Central memory CD8-positive, alpha-beta T cell (primary cell): ENCODE results near the gene HSP90AB1.

Source experiments
- ATAC-seq: fragments of 150-1000 bp; cut with Tn5 transposase; replicated peaks from 2 replicates; pipeline ENCODE4 v1.10.0; 2022; ENCODE audit warnings: mild to moderate bottlenecking, moderate FRiP score, moderate number of reproducible peaks; ENCODE audit not compliant: poor library complexity, severe bottlenecking; ENCODE audit errors: extremely low read depth
- DNase-seq, 2 donors: peaks; one replicate each; pipeline ENCODE4 v3.0.0; 2021; ENCODE audit warnings: low spot score in 2 of 2
- H3K27ac Mint-ChIP-seq: one replicate; pipeline ENCODE4 v1.8.0; 2022; ENCODE audit warnings: low read depth, mild to moderate bottlenecking, moderate library complexity, mixed read lengths
- H3K27me3 Mint-ChIP-seq: one replicate; pipeline ENCODE4 v1.8.0; 2022; ENCODE audit warnings: mixed read lengths
- H3K36me3 Mint-ChIP-seq: one replicate; pipeline ENCODE4 v1.8.0; 2022; ENCODE audit warnings: mild to moderate bottlenecking, moderate library complexity, mixed read lengths; ENCODE audit not compliant: insufficient read depth
- H3K4me1 Mint-ChIP-seq: one replicate; pipeline ENCODE4 v1.8.0; 2022; ENCODE audit warnings: mixed read lengths
- H3K4me3 Mint-ChIP-seq: one replicate; pipeline ENCODE4 v1.8.0; 2022; ENCODE audit warnings: mild to moderate bottlenecking, moderate library complexity, mixed read lengths
- H3K9me3 Mint-ChIP-seq: one replicate; pipeline ENCODE4 v1.8.0; 2022; ENCODE audit warnings: mixed read lengths

The HSP90AB1 gene

DNA sequence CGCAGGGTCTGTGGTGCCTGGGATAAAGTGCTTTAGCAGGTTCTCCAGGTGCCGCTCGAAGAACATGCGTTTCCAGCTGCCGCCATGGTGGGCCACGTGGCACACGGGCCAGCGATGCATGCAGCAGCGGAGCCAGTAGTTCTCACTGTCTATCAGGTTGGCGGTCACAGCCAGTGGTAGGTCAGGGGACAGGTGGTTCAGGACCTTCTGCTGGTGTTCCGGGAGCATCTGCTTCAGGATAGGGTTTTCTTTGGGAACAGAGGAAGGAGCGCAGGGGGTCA is 39.3 kb downstream of the HSP90AB1 start:
- no peaks in the 10 kb centered on the region for H3K36me3 Mint-ChIP-seq
- DNase-seq (no peak), ATAC-seq (no peak)
- H3K27ac Mint-ChIP-seq, result no peak overlapping the region
- no peaks in the 10 kb centered on the region for H3K4me1 Mint-ChIP-seq
- H3K9me3 Mint-ChIP-seq, result no peaks in the 10 kb centered on the region
- H3K27me3 Mint-ChIP-seq, result peaks cover 75% of the 10 kb centered on the region
- H3K4me3 Mint-ChIP-seq, result no peak overlapping the region

DNA sequence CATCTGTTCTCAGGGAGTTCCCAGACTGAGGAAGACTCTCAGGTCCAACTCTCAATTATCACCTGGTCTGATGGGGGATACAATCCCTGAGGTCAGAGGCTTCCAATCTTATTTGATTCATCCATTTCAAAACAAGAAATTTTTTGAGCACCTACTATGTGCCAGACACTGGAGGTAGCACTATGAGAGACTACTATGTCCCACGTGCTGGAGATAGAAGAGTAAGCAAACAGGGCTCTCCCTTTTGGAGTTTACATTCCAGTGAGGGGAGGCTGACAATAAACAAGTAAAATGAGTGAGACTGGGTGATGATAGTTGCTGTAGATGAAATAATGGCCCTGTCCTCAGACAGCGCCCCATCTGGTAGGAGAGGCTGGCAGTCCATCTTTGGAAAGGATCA is 39.8 kb downstream of the HSP90AB1 start:
- no peaks in the 10 kb centered on the region for H3K36me3 Mint-ChIP-seq
- H3K9me3 Mint-ChIP-seq, result no peaks in the 10 kb centered on the region
- DNase-seq, result no peak
- ATAC-seq, result no peak
- H3K4me3 Mint-ChIP-seq, result no peak overlapping the region
- H3K27me3 Mint-ChIP-seq, result peaks cover 80% of the 10 kb centered on the region
- no peak overlapping the region for H3K27ac Mint-ChIP-seq
- no peaks in the 10 kb centered on the region for H3K4me1 Mint-ChIP-seq

GRCh38 chr6:44289726-44290260 is 42.9 kb downstream of the HSP90AB1 start:
- H3K36me3 Mint-ChIP-seq, result peaks cover 2% of the 10 kb centered on the region
- no peak overlapping the region for H3K27ac Mint-ChIP-seq
- H3K4me3 Mint-ChIP-seq, result no peak overlapping the region
- ATAC-seq, result no peak
- peaks cover 91% of the 10 kb centered on the region for H3K27me3 Mint-ChIP-seq
- no peaks in the 10 kb centered on the region for H3K9me3 Mint-ChIP-seq
- DNase-seq, result no peak
- no peaks in the 10 kb centered on the region for H3K4me1 Mint-ChIP-seq

GRCh38 chr6:44291841-44292240 is 44.9 kb downstream of the HSP90AB1 start:
- peaks cover 6% of the 10 kb centered on the region for H3K4me1 Mint-ChIP-seq
- no peaks in the 10 kb centered on the region for H3K9me3 Mint-ChIP-seq
- no peak for DNase-seq
- H3K27ac Mint-ChIP-seq, result no peak overlapping the region
- H3K4me3 Mint-ChIP-seq, result no peak overlapping the region
- H3K27me3 Mint-ChIP-seq, result peaks cover 91% of the 10 kb centered on the region
- peak; percentile 32 for ATAC-seq
- peaks cover 4% of the 10 kb centered on the region for H3K36me3 Mint-ChIP-seq

DNA sequence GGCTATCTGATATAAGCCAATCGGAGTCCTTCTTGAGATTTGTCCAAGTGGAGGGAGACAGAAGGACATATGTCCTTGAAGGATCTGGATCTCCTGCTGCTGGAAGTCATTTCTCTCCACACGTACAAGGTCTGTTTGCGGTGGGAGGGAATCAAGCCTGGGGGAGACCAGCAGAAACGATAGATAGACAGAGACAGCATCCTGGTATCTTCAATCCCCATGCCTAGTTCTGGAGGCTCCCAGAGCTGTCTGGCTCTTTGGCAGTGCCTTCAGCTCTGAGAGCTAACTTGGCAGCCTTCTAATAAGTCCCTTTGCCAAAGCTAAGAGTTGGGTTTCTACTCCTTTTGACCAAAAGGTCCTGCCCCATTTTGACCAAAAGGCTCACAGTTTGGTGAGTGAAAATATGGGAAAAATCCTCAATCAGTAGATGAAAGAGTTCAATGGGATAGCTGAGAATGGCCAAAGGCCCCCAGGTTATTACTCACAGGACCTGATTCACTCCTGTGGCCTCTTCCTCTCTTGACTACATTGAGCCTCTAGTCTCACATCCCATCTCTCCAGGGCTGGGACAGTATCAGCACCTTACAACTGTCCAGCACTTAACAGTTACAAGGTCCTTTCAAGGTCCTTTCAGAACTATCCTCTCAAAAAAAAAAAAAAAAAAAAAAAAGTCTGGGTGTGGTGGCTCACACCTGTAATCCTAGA is 45.9 kb downstream of the HSP90AB1 start:
- Mint-ChIP-seq H3K27ac (no peak overlapping the region), H3K9me3 (no peaks in the 10 kb centered on the region), H3K36me3 (peaks cover 4% of the 10 kb centered on the region), H3K27me3 (peaks cover 84% of the 10 kb centered on the region), H3K4me3 (no peak overlapping the region), H3K4me1 (peaks cover 8% of the 10 kb centered on the region)
- DNase-seq (no peak), ATAC-seq (no peak)

- H3K27ac Mint-ChIP-seq, result no peak overlapping the region
- no peak overlapping the region for H3K4me3 Mint-ChIP-seq
- H3K9me3 Mint-ChIP-seq, result no peaks in the 10 kb centered on the region
- peaks cover 4% of the 10 kb centered on the region for H3K36me3 Mint-ChIP-seq
- H3K27me3 Mint-ChIP-seq, result peaks cover 70% of the 10 kb centered on the region
- DNase-seq (no peak), ATAC-seq (no peak)
- peaks cover 8% of the 10 kb centered on the region for H3K4me1 Mint-ChIP-seq
Observed at GRCh38 chr6:44294832-44295791, 48.2 kb downstream of the HSP90AB1 start.

- no peak for DNase-seq
- Mint-ChIP-seq H3K27ac (no peak overlapping the region), H3K9me3 (no peaks in the 10 kb centered on the region), H3K4me1 (peaks cover 8% of the 10 kb centered on the region), H3K27me3 (peaks cover 47% of the 10 kb centered on the region), H3K36me3 (peaks cover 7% of the 10 kb centered on the region), H3K4me3 (peak overlapping the region; percentile 34)
- peak; percentile 74 for ATAC-seq
Observed at GRCh38 chr6:44297063-44298038, 50.5 kb downstream of the HSP90AB1 start.

DNA sequence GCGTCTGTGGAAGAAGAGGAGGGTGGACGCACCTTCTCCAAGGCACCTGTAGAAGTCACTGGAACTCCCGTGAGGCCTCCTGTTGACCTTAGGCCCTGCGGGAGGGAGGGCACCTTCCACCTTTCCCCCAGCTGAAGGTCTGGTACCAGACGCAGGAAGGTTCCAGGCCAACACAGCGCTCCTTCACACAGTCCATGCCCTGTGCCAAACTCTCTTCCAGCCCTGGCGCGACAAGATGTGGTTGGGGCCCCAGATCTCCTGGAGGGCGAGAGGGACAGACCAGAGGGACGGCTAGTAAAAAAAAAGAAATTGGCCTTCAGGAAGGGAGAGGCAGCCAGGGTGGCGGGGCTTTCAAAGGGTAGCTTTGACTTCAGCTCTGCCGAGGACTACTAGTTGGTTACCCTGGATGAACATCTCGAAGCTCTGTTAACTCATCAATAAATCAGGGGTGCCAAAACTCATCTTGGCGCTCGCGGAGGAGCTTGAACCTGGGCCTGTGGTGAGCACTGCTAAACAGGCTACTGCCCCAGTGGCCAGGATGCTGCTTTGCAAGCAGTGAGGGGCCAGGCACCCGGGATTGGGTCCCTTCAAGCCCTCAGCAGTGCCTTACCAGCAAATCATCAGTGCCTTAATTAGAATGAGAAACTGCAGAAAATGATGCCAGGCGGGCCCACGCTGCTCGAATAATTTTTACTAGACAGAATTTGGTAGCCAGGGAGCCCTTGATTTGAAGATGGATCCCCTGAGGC is 51.3 kb downstream of the HSP90AB1 start:
- H3K9me3 Mint-ChIP-seq, result no peaks in the 10 kb centered on the region
- peaks cover 8% of the 10 kb centered on the region for H3K4me1 Mint-ChIP-seq
- no peak overlapping the region for H3K27ac Mint-ChIP-seq
- H3K27me3 Mint-ChIP-seq, result peaks cover 39% of the 10 kb centered on the region
- ATAC-seq (no peak), DNase-seq (no peak)
- H3K4me3 Mint-ChIP-seq, result peak overlapping the region; percentile 34
- peaks cover 10% of the 10 kb centered on the region for H3K36me3 Mint-ChIP-seq

DNA sequence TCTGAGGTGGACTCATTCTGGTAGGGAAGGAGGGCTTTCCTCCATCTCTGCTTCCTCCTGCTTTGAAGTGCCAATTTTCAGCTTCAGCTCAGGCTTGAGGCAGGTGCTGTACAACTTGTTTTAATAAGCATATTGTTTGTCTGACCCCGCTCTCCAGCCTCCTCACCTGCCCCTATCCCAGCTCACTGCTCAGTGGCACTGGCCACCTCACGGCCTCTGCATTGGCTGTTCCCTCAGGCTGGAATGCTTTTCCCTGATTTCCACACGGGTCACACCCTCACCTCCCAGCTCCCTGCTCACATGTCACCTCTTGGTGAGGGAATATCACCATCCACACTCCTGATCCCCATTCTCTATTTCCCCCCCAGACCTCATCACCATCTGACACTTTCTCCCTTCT is 52.0 kb downstream of the HSP90AB1 start:
- no peak overlapping the region for H3K27ac Mint-ChIP-seq
- H3K4me1 Mint-ChIP-seq, result peaks cover 8% of the 10 kb centered on the region
- DNase-seq, result no peak
- peaks cover 9% of the 10 kb centered on the region for H3K36me3 Mint-ChIP-seq
- no peak overlapping the region for H3K4me3 Mint-ChIP-seq
- peaks cover 32% of the 10 kb centered on the region for H3K27me3 Mint-ChIP-seq
- ATAC-seq, result no peak
- no peaks in the 10 kb centered on the region for H3K9me3 Mint-ChIP-seq

DNA sequence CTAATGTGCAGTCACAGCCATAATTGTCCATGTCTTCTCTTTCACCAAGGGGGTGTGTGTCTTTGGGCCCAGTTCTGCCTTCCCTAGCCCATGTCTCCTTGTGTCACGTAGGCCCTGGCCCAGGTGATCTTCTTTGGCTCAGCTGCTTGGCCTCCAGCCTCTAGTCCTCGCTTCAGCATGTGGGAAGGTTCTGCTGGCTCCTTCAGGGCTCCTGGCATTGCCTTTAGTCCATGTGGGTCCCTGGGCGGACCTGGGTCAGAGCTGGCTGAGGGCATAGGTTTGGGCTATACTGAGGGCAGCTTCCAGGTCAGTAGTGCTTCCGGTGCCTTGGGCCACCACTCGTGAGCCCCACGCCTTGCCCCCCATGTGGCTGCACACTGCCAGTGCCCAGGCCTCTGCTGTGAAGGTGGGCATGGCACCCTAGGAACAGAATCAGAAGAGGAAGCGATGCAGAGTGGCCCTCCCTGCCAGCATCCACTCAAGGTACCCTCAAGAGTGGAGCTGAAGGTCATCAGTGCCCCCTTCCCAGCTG is 53.5 kb downstream of the HSP90AB1 start:
- Mint-ChIP-seq H3K36me3 (peaks cover 15% of the 10 kb centered on the region), H3K9me3 (no peaks in the 10 kb centered on the region), H3K4me1 (peaks cover 8% of the 10 kb centered on the region), H3K27ac (no peak overlapping the region), H3K27me3 (peaks cover 17% of the 10 kb centered on the region), H3K4me3 (no peak overlapping the region)
- no peak for ATAC-seq
- no peak for DNase-seq

DNA sequence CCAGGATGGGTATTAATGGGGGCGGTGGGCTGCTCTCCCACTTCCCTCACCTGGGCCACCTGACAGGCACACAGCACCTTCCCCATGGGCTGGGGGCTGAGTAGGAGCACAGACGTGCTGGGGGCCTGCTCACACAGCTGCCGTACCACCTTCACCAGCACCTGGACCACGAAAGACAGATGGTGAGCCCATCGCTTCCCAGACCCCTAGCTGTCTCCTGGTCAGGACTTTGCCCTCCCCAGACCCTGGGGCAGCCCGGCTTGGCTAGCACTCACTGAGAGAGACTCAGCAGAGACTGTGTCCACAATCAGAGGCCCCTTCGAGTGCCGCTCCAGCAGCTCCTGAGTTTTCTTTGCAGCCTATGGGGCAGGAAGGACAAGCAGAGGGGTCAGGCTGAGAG is 54.2 kb downstream of the HSP90AB1 start:
- ATAC-seq (no peak), DNase-seq (no peak)
- H3K9me3 Mint-ChIP-seq, result no peaks in the 10 kb centered on the region
- H3K4me3 Mint-ChIP-seq, result no peak overlapping the region
- H3K4me1 Mint-ChIP-seq, result peaks cover 8% of the 10 kb centered on the region
- H3K36me3 Mint-ChIP-seq, result peaks cover 18% of the 10 kb centered on the region
- peaks cover 10% of the 10 kb centered on the region for H3K27me3 Mint-ChIP-seq
- H3K27ac Mint-ChIP-seq, result no peak overlapping the region
